GM19023 (cell line): Measurements from ENCODE around the gene WNT1.

Source experiments
- ATAC-seq: cut with Tn5 transposase; IDR thresholded peaks from one replicate; pipeline ENCODE4 v1.9.1; 2021; ENCODE audit warnings: mild to moderate bottlenecking, moderate library complexity; ENCODE audit not compliant: unreplicated experiment

Gene WNT1

GRCh38 chr12:48980389-48980952, 2.3 kb downstream of the WNT1 start:
- no peak for ATAC-seq

- ATAC-seq = no peak
Observed at GRCh38 chr12:48980953-48981756, 3.0 kb downstream of the WNT1 start.

GRCh38 chr12:48981757-48982157, 3.6 kb downstream of the WNT1 start:
- ATAC-seq = no peak

GRCh38 chr12:48982397-48983080, 4.4 kb downstream of the WNT1 start:
- no peak for ATAC-seq

DNA sequence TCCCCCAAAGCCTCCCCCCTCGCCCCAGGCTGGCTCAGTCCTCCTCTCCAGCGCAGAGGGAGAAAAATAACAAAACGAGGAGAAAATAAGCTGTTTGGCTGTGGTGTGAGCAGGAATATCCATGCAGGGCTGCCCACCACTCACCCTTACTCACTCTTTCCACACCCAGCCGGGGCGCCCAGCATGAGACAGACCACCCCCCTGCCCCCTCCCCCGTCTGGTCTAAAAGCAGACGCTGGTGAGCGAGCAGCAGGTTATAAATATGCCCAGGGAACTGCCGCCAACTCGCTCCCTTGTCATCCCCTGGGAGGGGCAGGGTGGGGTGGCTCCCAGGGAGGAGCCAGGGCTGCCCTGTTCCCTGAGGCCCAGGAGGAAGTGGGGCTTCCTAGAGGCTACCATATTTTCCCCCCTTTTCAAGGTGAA, 7.4 kb downstream of the WNT1 start:
- no peak for ATAC-seq

- ATAC-seq = no peak
Observed at GRCh38 chr12:48985901-48986300, 7.8 kb downstream of the WNT1 start.

DNA sequence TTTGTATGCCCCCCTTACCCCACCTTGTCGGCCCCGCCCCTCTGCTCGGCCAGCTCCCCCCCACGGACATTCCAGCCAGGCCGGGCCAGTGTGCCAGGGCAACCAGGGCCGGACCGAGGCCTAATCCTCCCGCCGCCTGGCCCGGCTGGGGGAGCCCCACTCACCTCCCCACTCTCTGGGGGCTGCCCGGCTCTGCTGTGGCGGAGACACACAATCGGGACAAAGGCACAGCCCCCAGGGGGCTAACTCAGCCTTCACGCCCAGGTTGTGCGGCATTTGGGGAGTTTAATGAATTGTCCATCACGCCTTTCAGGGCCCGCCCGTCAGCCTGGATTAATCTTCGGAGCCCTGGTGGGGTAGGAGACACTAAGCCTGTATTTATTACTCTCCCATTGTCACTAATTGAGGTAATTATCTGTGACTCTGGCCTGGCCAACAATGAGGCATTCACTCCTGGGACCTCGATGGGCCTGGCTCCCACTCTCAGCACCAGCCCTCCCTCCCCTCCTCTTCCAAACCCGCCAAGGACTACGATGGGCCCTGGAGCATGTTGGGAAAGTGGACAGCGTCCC, 8.7 kb downstream of the WNT1 start:
- no peak for ATAC-seq

DNA sequence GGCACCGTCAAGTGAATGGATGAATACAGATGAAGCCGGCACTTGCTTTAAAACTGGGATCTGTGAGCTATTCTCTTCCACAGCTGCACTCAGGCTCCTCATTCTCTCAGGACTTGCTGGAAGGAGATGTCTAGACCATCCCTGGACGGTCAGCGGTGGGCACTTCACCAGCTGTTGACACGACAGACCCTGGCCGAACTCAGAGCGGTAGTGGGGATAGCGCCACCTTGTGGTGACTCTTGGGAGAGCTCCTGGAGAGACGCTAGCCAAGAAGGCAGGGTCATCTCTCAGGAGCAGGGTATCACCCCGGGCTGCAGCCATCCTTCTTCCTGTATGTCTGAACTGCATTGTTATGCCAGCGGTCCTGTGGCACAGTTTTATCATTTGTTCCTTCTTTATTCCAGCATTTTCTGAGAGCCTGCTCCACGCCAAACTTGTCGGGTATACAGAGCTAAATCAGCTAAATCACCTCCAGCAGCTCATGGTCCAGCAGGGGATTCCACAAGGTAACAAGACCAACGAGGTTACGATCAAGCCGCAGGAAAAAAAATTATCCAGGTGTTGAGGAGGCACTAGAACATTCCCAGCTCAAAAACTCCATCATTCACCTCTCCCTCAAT, 10.0 kb downstream of the WNT1 start:
- ATAC-seq = no peak

DNA sequence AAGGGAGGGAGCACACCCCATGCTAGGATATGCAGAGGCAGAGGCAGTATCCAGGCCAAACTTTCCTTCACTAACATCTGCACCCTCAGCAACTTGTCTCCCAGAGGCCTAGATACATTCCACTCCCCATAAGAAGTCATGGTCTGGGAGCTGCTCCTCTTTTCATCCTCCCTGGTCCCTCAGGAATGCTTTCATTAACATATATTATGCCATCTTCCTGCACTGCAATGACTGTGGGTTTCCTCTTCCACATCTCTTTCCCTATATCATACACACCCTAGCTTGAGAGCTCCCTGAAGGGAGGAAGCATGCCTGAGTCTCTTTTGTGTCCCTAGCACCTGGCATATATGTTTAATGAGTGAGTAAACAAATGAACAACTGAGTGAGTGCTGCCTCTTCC, 12.4 kb downstream of the WNT1 start:
- ATAC-seq = no peak

DNA sequence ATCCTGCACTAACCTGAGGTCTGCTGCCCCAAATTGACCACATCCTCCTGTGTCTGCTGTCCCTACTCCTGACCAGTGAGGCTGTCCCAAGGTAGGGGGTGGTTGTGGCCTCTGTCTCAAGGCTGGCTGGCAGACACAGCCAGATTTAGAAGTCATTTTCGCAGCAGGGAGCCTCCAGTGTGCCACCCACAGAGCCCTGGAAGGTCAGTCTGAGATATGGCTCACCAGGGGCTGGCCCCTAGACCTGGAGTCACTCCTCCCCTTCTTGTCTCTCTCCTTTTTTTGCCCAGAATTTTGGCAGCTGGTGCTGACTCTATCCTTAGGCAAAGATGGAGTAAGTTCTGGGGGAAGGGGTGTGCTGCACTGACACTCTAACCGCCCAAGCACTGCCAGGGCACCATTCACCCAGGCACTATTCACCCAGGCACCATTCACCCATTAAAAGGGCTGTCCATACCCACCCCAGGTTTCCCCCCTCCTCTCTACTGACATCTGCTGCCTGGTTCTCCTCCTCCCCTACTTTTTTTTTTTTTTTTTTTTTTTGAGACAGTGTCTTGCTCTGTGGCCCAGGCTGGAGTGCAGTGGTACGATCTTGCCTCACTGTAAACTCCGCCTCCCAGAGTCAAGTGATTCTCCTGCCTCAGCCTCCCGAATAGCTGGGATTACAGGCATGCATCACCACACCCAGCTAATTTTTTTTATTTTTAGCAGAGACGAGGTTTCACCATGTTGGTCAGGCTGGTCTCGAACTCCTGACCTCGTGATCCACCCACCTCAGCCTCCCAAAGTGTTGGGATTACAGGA, 13.3 kb downstream of the WNT1 start:
- ATAC-seq = no peak

GRCh38 chr12:48993787-48994186, 15.7 kb downstream of the WNT1 start:
- no peak for ATAC-seq

- ATAC-seq = no peak
Observed at GRCh38 chr12:48994224-48995085, 16.3 kb downstream of the WNT1 start.

DNA sequence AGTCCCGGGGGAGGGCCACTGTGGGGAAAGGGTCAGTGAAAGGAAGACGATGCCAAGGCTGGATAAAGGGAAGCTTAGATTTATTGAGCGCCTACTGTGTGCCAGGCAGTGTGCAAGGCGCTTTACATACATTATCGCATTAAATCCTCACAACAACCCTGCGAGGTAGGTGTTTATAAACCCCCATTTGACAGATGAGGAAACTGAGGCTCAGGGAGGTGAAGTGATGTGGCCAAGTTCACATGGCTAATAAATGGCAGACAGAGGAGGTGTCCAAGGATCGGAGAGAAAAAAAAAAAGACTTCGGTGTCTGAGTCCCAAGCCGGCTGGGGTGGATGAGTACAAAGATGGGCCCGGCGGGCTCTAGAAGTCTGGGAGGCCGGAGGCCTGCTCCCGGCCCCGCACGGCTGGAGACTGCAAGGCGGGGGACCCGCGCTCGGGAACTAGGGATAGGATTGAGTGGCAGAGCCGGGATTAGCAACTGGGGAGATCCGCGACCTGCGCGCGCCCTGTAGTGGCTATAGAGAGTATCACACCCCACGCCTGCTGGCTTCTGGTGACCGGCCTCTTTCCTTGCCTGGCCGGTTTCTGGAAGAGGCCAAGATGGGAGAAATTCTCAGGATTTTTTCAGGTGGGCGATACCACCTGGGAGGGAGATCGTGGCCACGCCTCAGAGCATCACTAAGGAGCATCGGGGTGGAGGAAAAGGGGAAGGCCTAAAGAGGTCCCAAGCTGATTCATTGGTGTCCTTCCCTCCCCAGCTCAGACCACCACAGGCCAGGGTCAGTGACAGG, 17.2 kb downstream of the WNT1 start:
- no peak for ATAC-seq

GRCh38 chr12:48996794-48997718, 18.9 kb downstream of the WNT1 start:
- no peak for ATAC-seq

DNA sequence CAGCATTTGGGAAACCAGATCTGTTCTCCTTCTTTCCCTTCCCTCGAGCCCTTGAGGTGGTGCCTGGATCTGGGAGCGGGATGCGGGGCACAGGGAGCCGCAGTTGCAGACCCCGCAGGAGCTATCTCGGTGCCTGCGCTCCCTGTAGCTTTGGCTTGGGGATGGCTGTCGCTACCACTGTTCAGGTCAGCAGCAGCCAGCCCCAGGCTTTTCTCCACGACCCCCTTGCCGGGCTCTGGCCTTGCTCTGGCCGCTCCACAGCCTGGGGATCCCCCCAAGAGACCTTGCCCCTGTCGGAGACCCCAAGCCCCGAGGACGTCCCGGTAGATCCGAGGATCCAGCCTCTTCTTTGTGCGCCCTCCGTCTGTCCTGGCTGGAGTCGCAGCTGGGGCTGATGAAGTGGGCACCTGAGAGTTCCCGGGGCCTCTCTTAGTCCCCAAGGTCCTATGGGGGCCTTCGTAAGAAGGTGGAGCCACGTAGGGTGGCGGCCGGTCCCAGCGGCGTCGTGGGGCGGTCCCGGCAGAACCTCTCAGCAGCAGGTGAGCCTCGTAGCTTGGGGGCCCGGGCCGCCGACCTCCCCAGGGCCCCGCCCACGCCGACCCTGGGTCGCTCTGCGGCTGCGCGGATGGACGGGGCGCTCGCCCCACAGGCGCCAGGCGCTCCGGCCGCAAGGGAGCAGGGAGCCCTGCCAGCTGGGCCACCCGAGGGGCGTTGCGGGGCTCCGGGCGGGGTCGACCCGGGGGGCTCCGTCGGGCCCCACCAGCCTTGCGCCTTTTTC, 19.8 kb downstream of the WNT1 start:
- peak; percentile 46 for ATAC-seq

GRCh38 chr12:48998497-48999353, 20.6 kb downstream of the WNT1 start:
- peak; percentile 19 for ATAC-seq
